ENCODE results near the gene CFAP45.

Gene CFAP45

GRCh38 chr1:159933347-159933746 is 33.4 kb upstream of the CFAP45 start:
- TF ChIP-seq CTCF (IDR thresholded peaks at IDR 0.05; ENCODE audit: unreplicated experiment in 3 of 3), result no peak
- peaks cover 4% of the 10 kb centered on the region for H3K27me3 Mint-ChIP-seq (ENCODE audit: low read depth)
- H3K36me3 Mint-ChIP-seq (ENCODE audit: low read depth), result peaks cover 40% of the 10 kb centered on the region
- H3K4me1 Mint-ChIP-seq, result peaks cover 21% of the 10 kb centered on the region
- no peak overlapping the region for H3K27ac Mint-ChIP-seq
- no peak overlapping the region for H3K4me3 Mint-ChIP-seq
- no peaks in the 10 kb centered on the region for H3K9me3 Mint-ChIP-seq

GRCh38 chr1:159932296-159933285 is 32.6 kb upstream of the CFAP45 start:
- Mint-ChIP-seq H3K4me1 (peaks cover 13% of the 10 kb centered on the region), H3K4me3 (no peak overlapping the region), H3K27ac (no peak overlapping the region), H3K36me3 (ENCODE audit: low read depth) (peaks cover 40% of the 10 kb centered on the region), H3K9me3 (no peaks in the 10 kb centered on the region), H3K27me3 (ENCODE audit: low read depth) (peaks cover 4% of the 10 kb centered on the region)
- TF ChIP-seq CTCF (IDR thresholded peaks at IDR 0.05; ENCODE audit: unreplicated experiment in 3 of 3), result no peak

- Mint-ChIP-seq H3K9me3 (no peaks in the 10 kb centered on the region), H3K27ac (no peak overlapping the region), H3K27me3 (ENCODE audit: low read depth) (peaks cover 4% of the 10 kb centered on the region), H3K4me3 (no peak overlapping the region), H3K4me1 (peaks cover 9% of the 10 kb centered on the region), H3K36me3 (ENCODE audit: low read depth) (peaks cover 48% of the 10 kb centered on the region)
- no peak for TF ChIP-seq CTCF (IDR thresholded peaks at IDR 0.05; ENCODE audit: unreplicated experiment in 3 of 3)
Observed at GRCh38 chr1:159931795-159932173, 31.8 kb upstream of the CFAP45 start.

- no peak overlapping the region for H3K4me3 Mint-ChIP-seq
- H3K9me3 Mint-ChIP-seq, result no peaks in the 10 kb centered on the region
- no peak for TF ChIP-seq CTCF (IDR thresholded peaks at IDR 0.05; ENCODE audit: unreplicated experiment in 3 of 3)
- peaks cover 14% of the 10 kb centered on the region for H3K4me1 Mint-ChIP-seq
- peaks cover 49% of the 10 kb centered on the region for H3K36me3 Mint-ChIP-seq (ENCODE audit: low read depth)
- H3K27me3 Mint-ChIP-seq (ENCODE audit: low read depth), result peaks cover 4% of the 10 kb centered on the region
- no peak overlapping the region for H3K27ac Mint-ChIP-seq
Observed at GRCh38 chr1:159931101-159931794, 31.3 kb upstream of the CFAP45 start.

GRCh38 chr1:159930634-159931033 is 30.7 kb upstream of the CFAP45 start:
- peaks cover 4% of the 10 kb centered on the region for H3K27me3 Mint-ChIP-seq (ENCODE audit: low read depth)
- H3K4me1 Mint-ChIP-seq, result peaks cover 20% of the 10 kb centered on the region
- H3K4me3 Mint-ChIP-seq, result no peak overlapping the region
- H3K27ac Mint-ChIP-seq, result no peak overlapping the region
- H3K9me3 Mint-ChIP-seq, result no peaks in the 10 kb centered on the region
- peaks cover 43% of the 10 kb centered on the region for H3K36me3 Mint-ChIP-seq (ENCODE audit: low read depth)
- no peak for TF ChIP-seq CTCF (IDR thresholded peaks at IDR 0.05; ENCODE audit: unreplicated experiment in 3 of 3)

All from nephron (organoid).